GM10847 (cell line): ENCODE measurements around the gene UGT1A1.

ENCODE experiments used
- POLR2A ChIP-seq: IDR thresholded peaks from 2 replicates; pipeline ENCODE4 v1.6.1; 2011; ENCODE audit not compliant: insufficient read length; ENCODE audit errors: extremely low read depth

Gene UGT1A1

GRCh38 chr2:233760043-233760442 lies at the start of gene UGT1A1:
UGT1A1 (plus strand) TSS chr2:233760270; CDS start chr2:233760288, 18 bp downstream.
- TF ChIP-seq POLR2A = no peak

DNA sequence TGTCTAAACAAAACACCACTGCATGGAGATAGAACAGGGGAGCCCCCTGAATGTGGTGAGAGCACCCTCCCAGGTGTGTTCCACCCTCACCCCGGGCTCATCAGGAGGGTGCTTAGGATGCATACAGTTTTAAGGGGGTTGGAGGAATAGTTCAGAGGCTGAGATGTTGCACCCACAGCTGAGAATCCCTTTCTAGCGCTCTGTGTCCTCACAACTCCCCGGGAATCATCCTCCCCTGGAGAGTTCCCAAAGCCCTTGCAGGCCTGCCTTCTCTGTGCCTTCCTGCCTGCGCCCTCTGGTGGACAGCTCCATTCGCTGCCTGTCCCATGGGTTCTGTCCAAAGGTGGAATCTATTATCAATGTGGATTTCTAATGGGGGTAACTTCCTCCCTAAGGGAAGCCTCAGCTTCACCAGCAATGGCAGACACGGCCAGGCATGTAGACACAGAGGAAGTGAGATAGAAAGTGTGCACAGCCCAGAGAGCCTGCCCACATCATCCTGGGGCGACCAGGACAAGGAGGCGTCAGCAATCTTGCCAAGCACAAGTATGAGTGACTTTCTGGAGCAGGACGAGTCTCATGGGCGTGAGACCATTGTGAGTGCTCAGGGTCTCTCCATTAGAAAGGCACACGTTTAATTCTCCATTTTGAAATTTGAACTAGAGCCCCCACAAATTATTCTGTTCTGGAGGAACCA lies 48.6 kb upstream of the UGT1A1 start:
- TF ChIP-seq POLR2A = no peak

DNA sequence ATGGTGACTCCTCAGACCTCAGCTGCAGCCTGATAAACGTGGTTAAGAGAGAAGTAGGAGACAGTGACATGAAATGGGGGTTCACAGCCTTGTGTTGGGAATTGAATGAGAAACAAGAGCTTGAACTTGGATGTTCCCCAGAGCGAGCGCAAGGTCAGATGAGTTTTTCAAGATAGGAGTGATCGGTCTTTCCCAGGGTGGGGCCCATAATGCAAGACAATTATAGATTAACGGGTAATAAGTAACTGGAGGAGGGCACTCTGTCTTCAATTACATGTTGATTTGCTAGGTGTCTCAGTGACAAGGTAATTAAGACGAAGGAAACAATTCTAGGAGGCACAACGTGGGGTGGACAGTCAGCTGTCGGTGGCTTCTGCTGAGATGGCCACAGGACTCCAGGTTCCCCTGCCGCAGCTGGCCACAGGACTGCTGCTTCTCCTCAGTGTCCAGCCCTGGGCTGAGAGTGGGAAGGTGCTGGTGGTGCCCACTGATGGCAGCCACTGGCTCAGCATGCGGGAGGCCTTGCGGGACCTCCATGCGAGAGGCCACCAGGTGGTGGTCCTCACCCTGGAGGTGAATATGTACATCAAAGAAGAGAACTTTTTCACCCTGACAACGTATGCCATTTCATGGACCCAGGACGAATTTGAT lies 47.3 kb upstream of the UGT1A1 start, which contains the start of gene UGT1A5:
Gene UGT1A5, plus strand, starts transcription at position 297 of the 651 bp plus-strand sequence. Its CDS starts 85 bp downstream, at position 382.
- no peak for TF ChIP-seq POLR2A

DNA sequence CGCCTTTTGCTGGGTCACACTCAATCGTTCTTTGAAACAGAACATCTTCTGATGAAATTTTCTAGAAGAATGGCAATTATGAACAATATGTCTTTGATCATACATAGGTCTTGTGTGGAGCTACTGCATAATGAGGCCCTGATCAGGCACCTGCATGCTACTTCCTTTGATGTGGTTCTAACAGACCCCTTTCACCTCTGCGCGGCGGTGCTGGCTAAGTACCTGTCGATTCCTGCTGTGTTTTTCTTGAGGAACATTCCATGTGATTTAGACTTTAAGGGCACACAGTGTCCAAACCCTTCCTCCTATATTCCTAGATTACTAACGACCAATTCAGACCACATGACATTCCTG lies 46.8 kb upstream of the UGT1A1 start:
- TF ChIP-seq POLR2A = no peak

- no peak for TF ChIP-seq POLR2A
Measured at GRCh38 chr2:233714121-233714520, 45.9 kb upstream of the UGT1A1 start.

- TF ChIP-seq POLR2A = no peak
Measured at GRCh38 chr2:233718552-233718951, 41.5 kb upstream of the UGT1A1 start, which contains the start of gene UGT1A4. UGT1A4 (plus strand) TSS chr2:233718736; CDS start chr2:233718821, 85 bp downstream.

- no peak for TF ChIP-seq POLR2A
Measured at GRCh38 chr2:233728723-233729301, 31.3 kb upstream of the UGT1A1 start, which contains the start of gene UGT1A3. UGT1A3 (plus strand) TSS chr2:233729042; CDS start chr2:233729127, 85 bp downstream.

GRCh38 chr2:233740870-233741269 lies 19.2 kb upstream of the UGT1A1 start:
- no peak for TF ChIP-seq POLR2A

- no peak for TF ChIP-seq POLR2A
Measured at GRCh38 chr2:233743464-233744259, 16.4 kb upstream of the UGT1A1 start.

DNA sequence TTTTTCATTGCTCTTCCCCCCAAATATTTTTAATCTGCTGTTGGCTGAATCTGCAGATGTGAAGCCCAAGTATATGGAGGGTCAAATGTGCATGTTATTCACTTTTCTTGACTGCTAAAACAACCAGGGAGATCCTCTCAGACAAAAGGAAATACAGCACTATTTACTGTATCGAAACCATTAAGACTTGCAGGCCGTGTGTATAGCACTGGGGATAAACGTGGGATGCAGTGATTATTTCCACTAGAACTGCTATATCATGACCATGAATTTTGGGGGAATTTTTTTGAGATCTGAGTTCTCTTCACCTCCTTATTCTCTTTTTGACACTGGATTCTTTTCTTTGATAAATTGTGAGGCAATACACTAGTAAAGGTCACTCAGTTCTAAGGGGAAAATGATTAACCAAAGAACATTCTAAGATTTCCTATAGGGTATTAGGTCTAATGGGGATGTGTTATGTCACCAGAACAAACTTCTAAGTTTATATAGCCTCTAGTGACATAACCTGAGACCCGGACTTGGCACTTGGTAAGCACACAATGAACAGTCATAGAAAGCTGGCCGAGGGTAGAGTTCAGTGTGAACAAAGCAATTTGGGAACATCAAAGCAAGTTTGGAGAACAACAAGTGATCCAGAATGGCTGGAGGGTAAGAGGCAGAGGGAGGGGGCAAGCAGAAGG lies 14.9 kb upstream of the UGT1A1 start:
- no peak for TF ChIP-seq POLR2A

- no peak for TF ChIP-seq POLR2A
Measured at GRCh38 chr2:233746475-233747282, 13.4 kb upstream of the UGT1A1 start.

DNA sequence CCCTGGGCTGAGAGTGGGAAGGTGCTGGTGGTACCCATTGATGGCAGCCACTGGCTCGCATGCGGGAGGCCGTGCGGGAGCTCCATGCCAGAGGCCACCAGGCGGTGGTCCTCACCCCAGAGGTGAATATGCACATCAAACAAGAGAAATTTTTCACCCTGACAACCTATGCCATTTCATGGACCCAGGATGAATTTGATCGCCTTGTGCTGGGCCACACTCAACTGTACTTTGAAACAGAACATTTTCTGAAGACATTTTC lies 12.9 kb upstream of the UGT1A1 start:
- no peak for TF ChIP-seq POLR2A

GRCh38 chr2:233754872-233755611 lies 5.0 kb upstream of the UGT1A1 start:
- TF ChIP-seq POLR2A = no peak
